Activated B cell treated with CpG ODN at 0.5 μM for 24 hours (primary cell): Measurements from ENCODE around the gene DCP1B. TPM values are rescaled to one million over a fixed set of nuclear protein-coding genes. Genes with fewer than 3 reads are reported as not detected.

Experiments used
- ATAC-seq: fragments of 200-7000 bp; cut with Tn5 transposase; one replicate; pipeline ENCODE4 v1.10.0; 2021; ENCODE audit warnings: low read depth, mild to moderate bottlenecking, moderate library complexity
- CTCF ChIA-PET: fragments of 350-600 bp; sonication (Branson Sonifier 250); formaldehyde crosslinking; loops from one replicate; lab custom pipeline; 2021; ENCODE audit warnings: antibody characterized with exemption; lab: Charles Lee
- POLR2A ChIA-PET: fragments of 350-600 bp; sonication (Branson Sonifier 250); formaldehyde crosslinking; loops from one replicate; lab custom pipeline; 2021; ENCODE audit warnings: antibody characterized with exemption; lab: Charles Lee
- DNase-seq: peaks from one replicate; pipeline ENCODE4 v3.0.0; 2022
- H3K27ac Mint-ChIP-seq: one replicate; pipeline ENCODE4 v1.8.0; 2020; ENCODE audit warnings: mixed read lengths
- H3K27me3 Mint-ChIP-seq: one replicate; pipeline ENCODE4 v1.8.0; 2021; ENCODE audit warnings: mixed read lengths
- H3K36me3 Mint-ChIP-seq: one replicate; pipeline ENCODE4 v1.8.0; 2021; ENCODE audit warnings: low read depth, mixed read lengths
- H3K4me1 Mint-ChIP-seq: one replicate; pipeline ENCODE4 v1.8.0; 2021; ENCODE audit warnings: mixed read lengths
- H3K4me3 Mint-ChIP-seq: one replicate; pipeline ENCODE4 v1.8.0; 2020; ENCODE audit warnings: mild to moderate bottlenecking, mixed read lengths
- H3K9me3 Mint-ChIP-seq: one replicate; pipeline ENCODE4 v1.8.0; 2020; ENCODE audit warnings: mixed read lengths
- CTCF ChIP-seq: fragments of 200-600 bp; IDR thresholded peaks from one replicate; pipeline ENCODE4 v1.8.0; 2022; ENCODE audit warnings: antibody characterized with exemption, mild to moderate bottlenecking
- intact Hi-C: fragments of 100-400 bp; cut with micrococcal nuclease; formaldehyde crosslinking; loops from one replicate; pipeline ENCODE4 v1.15.1; 2024
- total RNA-seq: library from RNA; stranded (reverse); gene quantifications from 2 replicates; pipeline ENCODE4 v1.2.3, GENCODE V29; 2022

DCP1B gene
- total RNA-seq, 1 donor from 2014 or later: 14.7 TPM

- Mint-ChIP-seq H3K9me3 (no peaks in the 10 kb centered on the region), H3K27me3 (peaks cover 8% of the 10 kb centered on the region), H3K36me3 (no peaks in the 10 kb centered on the region), H3K4me3 (no peak overlapping the region), H3K27ac (no peak overlapping the region), H3K4me1 (no peaks in the 10 kb centered on the region)
- intact Hi-C loops: no loop called here
- DNase-seq (no peak), ATAC-seq (no peak)
- CTCF ChIA-PET: no interaction called here
- POLR2A ChIA-PET: no interaction called here
- TF ChIP-seq CTCF: no peak
Measured at GRCh38 chr12:2017546-2018337, 13.5 kb upstream of the DCP1B start.

- no peak for ATAC-seq
- TF ChIP-seq CTCF: no peak
- Mint-ChIP-seq H3K9me3 (no peaks in the 10 kb centered on the region), H3K27ac (no peak overlapping the region), H3K4me1 (no peaks in the 10 kb centered on the region), H3K4me3 (no peak overlapping the region), H3K27me3 (peaks cover 8% of the 10 kb centered on the region), H3K36me3 (no peaks in the 10 kb centered on the region)
- no peak for DNase-seq
- ChIA-PET CTCF (no interaction called here), POLR2A (no interaction called here)
- intact Hi-C loops: no loop called here
Measured at GRCh38 chr12:2016862-2017545, 12.7 kb upstream of the DCP1B start.

- ATAC-seq (no peak), DNase-seq (no peak)
- Mint-ChIP-seq H3K27ac (no peak overlapping the region), H3K9me3 (no peaks in the 10 kb centered on the region), H3K27me3 (peaks cover 2% of the 10 kb centered on the region), H3K4me1 (no peaks in the 10 kb centered on the region), H3K36me3 (no peaks in the 10 kb centered on the region), H3K4me3 (no peak overlapping the region)
- intact Hi-C loops: no loop called here
- TF ChIP-seq CTCF: no peak
- ChIA-PET CTCF (no interaction called here), POLR2A (no interaction called here)
Measured at GRCh38 chr12:2014231-2014630, 10.0 kb upstream of the DCP1B start.

GRCh38 chr12:2013527-2014223 is 9.4 kb upstream of the DCP1B start:
- Mint-ChIP-seq H3K27ac (no peak overlapping the region), H3K9me3 (no peaks in the 10 kb centered on the region), H3K36me3 (no peaks in the 10 kb centered on the region)

More at GRCh38 chr12:2013527-2014223, 9.4 kb upstream of the DCP1B start:
- no peak for DNase-seq
- Mint-ChIP-seq H3K27me3 (peaks cover 2% of the 10 kb centered on the region), H3K4me3 (no peak overlapping the region), H3K4me1 (no peaks in the 10 kb centered on the region)
- ChIA-PET POLR2A (no interaction called here), CTCF (no interaction called here)
- ATAC-seq: no peak
- intact Hi-C loops: no loop called here
- no peak for TF ChIP-seq CTCF
